Measurements from ENCODE around the gene MARK1. TPM values are rescaled to one million over a fixed set of nuclear protein-coding genes. Genes with fewer than 3 reads are reported as not detected.
"Not testable (repeated sequence)": the region's sequence is repeated elsewhere in the genome, so short reads cannot be mapped to it uniquely, and the experiment has no call there.

MARK1 gene
- total RNA-seq, 4 donors from 2014 or later, result 3.2 to 14.9 (median 11.0) TPM

- H3K27me3 ChIP-seq, result no peaks in the 10 kb centered on the region
These were observed 146.0 kb downstream of the MARK1 start for GRCh38 chr1:220673921-220674320.

GRCh38 chr1:220677251-220677650 lies 149.3 kb downstream of the MARK1 start:
- Histone ChIP-seq H3K27ac (no peak overlapping the region), H3K4me1 (no peaks in the 10 kb centered on the region), H3K27me3 (no peaks in the 10 kb centered on the region), H3K9me3 (no peaks in the 10 kb centered on the region), H3K36me3 (no peaks in the 10 kb centered on the region), H3K4me3 (no peak overlapping the region)
- DNase-seq, result no peak
- TF ChIP-seq CTCF (IDR thresholded peaks at IDR 0.05), result no peak
- no peak for TF ChIP-seq POLR2A (IDR thresholded peaks at IDR 0.05)
- intact Hi-C loops (cut with DNase I; ENCODE audit: low total_unique reads), result no loop called here

More at GRCh38 chr1:220673921-220674320, 146.0 kb downstream of the MARK1 start:
- TF ChIP-seq POLR2A (IDR thresholded peaks at IDR 0.05) (no peak), CTCF (IDR thresholded peaks at IDR 0.05) (no peak)
- no peak overlapping the region for H3K27ac ChIP-seq
- intact Hi-C loops (cut with DNase I; ENCODE audit: low total_unique reads), result no loop called here
- no peaks in the 10 kb centered on the region for H3K36me3 ChIP-seq
- H3K4me1 ChIP-seq, result no peaks in the 10 kb centered on the region
- H3K4me3 ChIP-seq, result no peak overlapping the region
- no peak for DNase-seq
- H3K9me3 ChIP-seq, result no peaks in the 10 kb centered on the region

- H3K36me3 ChIP-seq, result no peaks in the 10 kb centered on the region
- H3K4me1 ChIP-seq, result no peaks in the 10 kb centered on the region
- H3K4me3 ChIP-seq, result no peak overlapping the region
- no peaks in the 10 kb centered on the region for H3K27me3 ChIP-seq
- DNase-seq, result no peak
- TF ChIP-seq CTCF (IDR thresholded peaks at IDR 0.05), result peak; percentile 49 to 58 (median 54)
- TF ChIP-seq POLR2A (IDR thresholded peaks at IDR 0.05), result no peak
- H3K27ac ChIP-seq, result no peak overlapping the region
- no peaks in the 10 kb centered on the region for H3K9me3 ChIP-seq
- intact Hi-C loops (cut with DNase I; ENCODE audit: low total_unique reads), result no loop called here
These were observed 152.2 kb downstream of the MARK1 start for GRCh38 chr1:220680085-220680687.

GRCh38 chr1:220681220-220681880 lies 153.4 kb downstream of the MARK1 start:
- Histone ChIP-seq H3K27me3 (no peaks in the 10 kb centered on the region), H3K27ac (peak overlapping the region in 1 of 2 donors; percentile 28), H3K4me1 (no peaks in the 10 kb centered on the region), H3K9me3 (no peaks in the 10 kb centered on the region), H3K36me3 (no peaks in the 10 kb centered on the region), H3K4me3 (no peak overlapping the region)
- no peak for TF ChIP-seq CTCF (IDR thresholded peaks at IDR 0.05)
- DNase-seq, result no peak
- intact Hi-C loops (cut with DNase I; ENCODE audit: low total_unique reads), result no loop called here

DNA sequence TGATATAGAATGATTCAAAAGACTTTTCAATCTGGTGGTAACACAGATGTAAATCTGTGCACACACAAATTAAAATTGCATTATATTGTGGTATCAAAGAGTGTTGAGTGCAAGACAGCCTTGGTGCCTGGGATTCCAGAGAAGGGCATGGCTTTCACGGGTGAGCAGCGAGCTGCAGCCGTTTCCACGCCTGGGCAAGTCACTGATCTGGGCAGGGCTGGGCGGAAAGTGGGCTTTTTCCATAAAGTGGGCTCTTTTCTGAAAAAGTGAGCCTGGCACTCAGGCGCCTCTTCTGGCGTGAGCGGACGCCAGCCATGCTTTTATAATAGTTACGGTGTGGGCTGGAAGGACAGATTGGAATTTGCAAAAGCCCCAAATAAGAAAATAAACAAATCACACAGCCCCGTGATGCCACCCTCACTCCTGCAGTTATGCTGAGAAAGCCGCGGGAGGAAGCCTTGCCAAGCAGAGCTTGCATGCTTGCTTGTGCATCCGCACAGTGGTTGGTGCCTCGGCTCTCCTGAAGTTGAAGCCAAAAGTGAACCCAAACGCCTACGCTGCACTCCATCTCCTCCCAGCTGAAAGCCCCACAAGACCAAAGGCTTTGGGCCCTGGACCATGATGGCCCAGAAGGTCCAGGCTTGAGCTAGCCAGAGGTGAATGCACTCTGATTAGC lies 155.1 kb downstream of the MARK1 start:
- H3K36me3 ChIP-seq, result no peaks in the 10 kb centered on the region
- H3K4me3 ChIP-seq, result no peak overlapping the region
- H3K27me3 ChIP-seq, result peaks cover 0 to under 1% of the 10 kb centered on the region in 2 donors
- no peaks in the 10 kb centered on the region for H3K4me1 ChIP-seq
- TF ChIP-seq POLR2A (IDR thresholded peaks at IDR 0.05) (no peak), CTCF (IDR thresholded peaks at IDR 0.05) (no peak)
- H3K9me3 ChIP-seq, result no peaks in the 10 kb centered on the region
- intact Hi-C loops (cut with DNase I; ENCODE audit: low total_unique reads), result no loop called here
- DNase-seq, result no peak
- H3K27ac ChIP-seq, result no peak overlapping the region

GRCh38 chr1:220683716-220684115 lies 155.8 kb downstream of the MARK1 start:
- DNase-seq; H3K9me3 ChIP-seq; intact Hi-C loops (cut with DNase I; ENCODE audit: low total_unique reads); H3K4me3 ChIP-seq; H3K27me3 ChIP-seq; H3K27ac ChIP-seq; H3K4me1 ChIP-seq; H3K36me3 ChIP-seq: not testable (repeated sequence)
